GM23248 (cell line): ENCODE data around the gene TMUB1. TPM values are rescaled to one million over a fixed set of nuclear protein-coding genes. Genes with fewer than 3 reads are reported as not detected.

Source experiments
- DNase-seq: peaks from one replicate; pipeline ENCODE4 v3.0.0-alpha.2; 2015
- H2AFZ ChIP-seq: fragments of 200-600 bp; sonication (generic); 2 replicates; pipeline ENCODE4 v1.6.1; 2016; ENCODE audit warnings: antibody characterized with exemption
- H3F3A ChIP-seq: fragments of 200-600 bp; sonication (generic); 2 replicates; pipeline ENCODE4 v1.6.1; 2016; ENCODE audit warnings: mild to moderate bottlenecking, antibody characterized with exemption, mixed run types; ENCODE audit not compliant: insufficient read depth
- H3K27ac ChIP-seq: fragments of 200-600 bp; sonication (generic); 2 replicates; pipeline ENCODE4 v1.5.1; 2016; ENCODE audit warnings: mild to moderate bottlenecking
- H3K27me3 ChIP-seq: fragments of 200-600 bp; sonication (generic); replicated peaks from 2 replicates; pipeline ENCODE4 v1.6.1; 2016; ENCODE audit warnings: mild to moderate bottlenecking; ENCODE audit not compliant: insufficient read depth
- H3K36me3 ChIP-seq: fragments of 200-600 bp; sonication (generic); 2 replicates; pipeline ENCODE4 v1.6.1; 2016; ENCODE audit warnings: low read depth, mild to moderate bottlenecking
- H3K4me1 ChIP-seq: fragments of 200-600 bp; sonication (generic); 2 replicates; pipeline ENCODE4 v1.6.1; 2016; ENCODE audit warnings: mild to moderate bottlenecking; ENCODE audit not compliant: insufficient read depth
- H3K4me2 ChIP-seq: fragments of 200-600 bp; sonication (generic); one replicate; pipeline ENCODE4 v1.6.1; 2016; ENCODE audit warnings: mild to moderate bottlenecking; ENCODE audit not compliant: unreplicated experiment
- H3K4me3 ChIP-seq: fragments of 200-600 bp; sonication (generic); 2 replicates; pipeline ENCODE4 v1.5.1; 2016; ENCODE audit warnings: mild to moderate bottlenecking
- H3K79me2 ChIP-seq: fragments of 200-600 bp; sonication (generic); 2 replicates; pipeline ENCODE4 v1.6.1; 2016; ENCODE audit warnings: mild to moderate bottlenecking; ENCODE audit not compliant: insufficient read depth
- H3K9ac ChIP-seq: fragments of 200-600 bp; sonication (generic); 2 replicates; pipeline ENCODE4 v1.6.1; 2016; ENCODE audit warnings: mild to moderate bottlenecking
- H3K9me2 ChIP-seq: fragments of 200-600 bp; sonication (generic); 2 replicates; pipeline ENCODE4 v1.6.1; 2016; ENCODE audit warnings: mixed run types, mild to moderate bottlenecking, moderate library complexity; ENCODE audit not compliant: insufficient read depth
- H3K9me3 ChIP-seq: fragments of 200-600 bp; sonication (generic); one replicate; pipeline ENCODE4 v1.6.1; 2017; ENCODE audit warnings: low read depth
- H4K20me1 ChIP-seq: fragments of 200-600 bp; sonication (generic); 2 replicates; pipeline ENCODE4 v1.6.0; 2016; ENCODE audit not compliant: insufficient read depth
- EZH2 ChIP-seq: fragments of 200-600 bp; sonication (generic); IDR thresholded peaks from 2 replicates; pipeline ENCODE4 v1.6.1; 2018; ENCODE audit warnings: antibody characterized with exemption, mild to moderate bottlenecking; ENCODE audit not compliant: insufficient read depth, poor library complexity, severe bottlenecking
- EZH2phosphoT487 ChIP-seq: fragments of 200-600 bp; sonication (generic); IDR thresholded peaks from 2 replicates; pipeline ENCODE4 v1.6.1; 2018; ENCODE audit warnings: antibody characterized with exemption, moderate library complexity, mild to moderate bottlenecking, low read depth; ENCODE audit not compliant: insufficient read depth
- WGBS, 2 experiments: methylation state at CpG; one replicate each; pipeline ENCODE4 v1.1.6; 2015 to 2017; ENCODE audit warnings: low lambda C conversion rate in 2 of 2, low coverage in 1 of 2; ENCODE audit errors: missing lambda C conversion rate in 2 of 2; 5-methylcytosine and 5-hydroxymethylcytosine counted together
- in situ Hi-C: fragments of 300-500 bp; cut with MboI; formaldehyde crosslinking; loops from 2 replicates; pipeline ENCODE4 v1.15.0; 2020
- polyA plus RNA-seq: library from polyadenylated mRNA; unstranded; fragments of >200 nt; fragmentation: Nextera tagmentation; extraction: Ambion mirVana; gene quantifications from 2 replicates; pipeline ENCODE4 v1.2.1, GENCODE V29; 2016
- total RNA-seq: library from RNA; depleted of rRNA; stranded (reverse); fragments of >200 nt; shearing (Covaris generic); gene quantifications from 2 replicates; pipeline ENCODE4 v1.2.3, GENCODE V29; 2014

Gene TMUB1
- total and polyA plus RNA-seq, 2 experiments from 2014 or later = 19.9 to 33.6 TPM

DNA sequence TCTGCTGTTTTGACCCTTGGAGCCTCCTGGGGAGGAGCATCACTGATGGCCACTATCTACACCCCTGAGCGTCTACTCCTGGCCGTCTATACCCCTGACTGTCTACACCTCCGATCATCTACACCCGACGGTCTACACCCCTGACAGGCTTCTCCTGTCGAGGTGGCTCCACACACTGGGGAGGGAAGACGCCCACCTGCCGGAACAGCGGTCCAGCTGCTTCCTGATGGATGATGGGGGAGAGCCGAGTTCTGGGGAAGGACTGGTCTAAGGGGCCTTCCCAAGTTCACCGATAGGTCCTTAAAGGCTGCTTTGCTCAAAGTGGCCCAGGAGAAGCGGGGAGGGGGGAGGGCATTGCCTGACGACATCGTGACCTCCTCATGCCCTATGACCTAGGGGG, 44.9 kb upstream of the TMUB1 start:
- Histone ChIP-seq H3K79me2 (0 out of 2 replicates have a peak, but pooled peaks cover 7% of the 10 kb centered on the region), H3K27ac (no peak overlapping the region), H3K27me3 (no peaks in the 10 kb centered on the region), H3K4me1 (no peaks in the 10 kb centered on the region), H3K36me3 (peaks cover 15% of the 10 kb centered on the region), H3K4me2 (no peak overlapping the region), H3K9me3 (no peaks in the 10 kb centered on the region), H3K9ac (no peak overlapping the region), H3K9me2 (no peaks in the 10 kb centered on the region), H3K4me3 (no peak overlapping the region), H3F3A (no peaks in the 10 kb centered on the region), H4K20me1 (no peaks in the 10 kb centered on the region), H2AFZ (no peak overlapping the region)
- 88 to 93% methylated on average over 13 to 14 of the region's 14 CpGs for WGBS, 2 experiments
- in situ Hi-C loops = no loop called here
- TF ChIP-seq EZH2phosphoT487 (no peak), EZH2 (no peak)
- DNase-seq = no peak

DNA sequence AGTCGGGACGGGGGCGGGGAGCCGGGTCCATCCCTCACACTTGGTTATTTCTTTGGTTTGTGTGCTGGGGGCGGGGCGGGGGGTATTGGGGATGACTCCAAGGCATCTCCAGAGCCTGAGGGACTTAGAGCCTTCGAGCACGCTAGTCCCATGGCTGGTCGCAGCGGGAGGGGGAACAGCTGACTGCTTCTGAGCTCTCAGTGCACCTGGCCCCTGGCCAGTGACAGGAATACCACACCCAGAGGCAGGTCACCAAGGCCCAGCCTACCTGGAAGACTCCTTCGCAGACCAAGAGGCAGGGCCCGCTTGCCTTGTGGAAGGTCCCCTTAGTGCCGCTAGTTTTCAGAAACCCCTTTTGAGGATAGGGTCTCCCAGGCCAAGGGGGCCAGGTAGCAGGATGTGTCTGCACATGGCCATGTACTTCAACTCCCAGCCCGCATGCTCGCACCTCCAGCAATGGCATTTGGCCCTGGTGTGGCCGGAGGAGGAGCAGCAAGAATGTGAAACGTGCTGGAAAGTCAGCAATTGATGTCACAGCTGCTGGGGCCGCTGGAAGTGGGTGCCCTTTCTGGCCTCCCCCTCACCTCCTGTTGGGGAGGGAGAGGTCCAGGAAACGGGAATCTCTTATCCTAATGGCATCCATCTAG, 43.3 kb upstream of the TMUB1 start:
- Histone ChIP-seq H3K79me2 (0 out of 2 replicates have a peak, but pooled peaks cover 7% of the 10 kb centered on the region), H3K36me3 (peaks cover 15% of the 10 kb centered on the region), H3K9ac (no peak overlapping the region), H3K4me3 (no peak overlapping the region), H3K27ac (no peak overlapping the region), H3K9me3 (no peaks in the 10 kb centered on the region), H3K9me2 (no peaks in the 10 kb centered on the region), H2AFZ (no peak overlapping the region), H4K20me1 (no peaks in the 10 kb centered on the region), H3K4me1 (no peaks in the 10 kb centered on the region), H3K4me2 (no peak overlapping the region), H3F3A (no peaks in the 10 kb centered on the region), H3K27me3 (no peaks in the 10 kb centered on the region)
- DNase-seq = no peak
- in situ Hi-C loops = no loop called here
- TF ChIP-seq EZH2phosphoT487 = no peak
- TF ChIP-seq EZH2 = no peak
- 83 to 89% methylated on average over 13 to 19 of the region's 19 CpGs for WGBS, 2 experiments

DNA sequence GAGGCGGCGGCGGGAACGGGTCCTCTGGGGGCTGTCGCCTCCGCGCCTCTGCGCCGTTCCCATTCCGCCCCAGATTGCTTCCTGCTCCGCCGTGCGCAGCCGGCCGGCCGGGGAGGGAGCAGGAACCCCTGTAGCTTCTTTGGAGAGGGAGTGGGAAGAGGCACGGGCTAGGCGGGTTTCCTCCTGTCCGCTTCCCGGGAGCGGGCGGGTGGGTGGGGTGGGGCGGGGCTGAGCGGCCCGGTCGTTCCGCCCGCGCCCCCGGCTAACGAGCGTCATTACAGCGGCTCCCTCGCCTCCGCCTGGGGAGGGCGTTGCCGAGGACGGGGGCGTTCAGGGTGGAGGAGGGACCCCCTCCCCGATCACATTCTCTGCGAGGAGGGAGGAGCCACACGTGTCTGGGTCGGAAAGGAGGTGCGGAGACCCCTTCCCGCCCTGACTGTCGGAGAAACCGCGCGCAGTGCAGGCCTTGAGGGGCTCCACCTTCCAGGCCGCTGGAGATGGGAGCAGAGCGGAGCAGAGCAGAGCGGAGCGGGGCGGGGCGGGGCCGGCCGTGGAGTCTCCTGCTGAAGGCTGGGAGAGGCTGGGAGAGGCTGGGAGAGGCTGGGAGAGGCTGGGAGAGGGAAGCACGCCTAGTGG, 42.7 kb upstream of the TMUB1 start:
- H3K4me2 ChIP-seq = peak overlapping the region; percentile 35
- no peaks in the 10 kb centered on the region for H3K4me1 ChIP-seq
- H2AFZ ChIP-seq = no peak overlapping the region
- 34 to 50% methylated on average over 24 to 58 of the region's 58 CpGs for WGBS, 2 experiments
- H3K36me3 ChIP-seq = peaks cover 10% of the 10 kb centered on the region
- in situ Hi-C loops = no loop called here
- no peaks in the 10 kb centered on the region for H3K9me3 ChIP-seq
- H3F3A ChIP-seq = no peaks in the 10 kb centered on the region
- TF ChIP-seq EZH2 (no peak), EZH2phosphoT487 (no peak)
- no peaks in the 10 kb centered on the region for H3K9me2 ChIP-seq
- no peak overlapping the region for H3K4me3 ChIP-seq
- 0 out of 2 replicates have a peak, but pooled peaks cover 7% of the 10 kb centered on the region for H3K79me2 ChIP-seq
- H3K9ac ChIP-seq = no peak overlapping the region
- DNase-seq = peak; percentile 20
- no peaks in the 10 kb centered on the region for H3K27me3 ChIP-seq
- no peaks in the 10 kb centered on the region for H4K20me1 ChIP-seq
- H3K27ac ChIP-seq = no peak overlapping the region

DNA sequence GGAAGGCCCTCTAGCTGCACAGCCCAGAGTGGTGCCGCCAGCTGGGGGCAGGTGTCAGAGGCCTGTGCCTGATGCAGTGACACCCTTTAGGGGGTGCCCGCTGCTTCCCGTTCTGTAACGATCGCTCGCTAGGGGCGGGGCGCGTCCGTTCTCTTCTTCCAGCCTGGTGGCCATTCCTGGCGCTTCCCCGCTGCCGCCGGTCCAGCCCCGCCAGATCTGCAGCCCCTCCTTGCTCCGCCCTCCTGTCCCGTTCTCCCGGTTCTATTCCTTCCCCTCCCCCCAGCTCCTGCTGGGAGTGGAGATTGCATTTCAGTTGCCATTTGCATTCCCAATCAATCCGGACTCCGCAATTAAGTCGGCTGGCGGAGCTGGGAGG, 42.2 kb upstream of the TMUB1 start:
- in situ Hi-C loops = no loop called here
- Histone ChIP-seq H3K4me3 (no peak overlapping the region), H3K4me1 (no peaks in the 10 kb centered on the region)

More for the DNA sequence above, 42.2 kb upstream of the TMUB1 start:
- peak; percentile 16 for DNase-seq
- TF ChIP-seq EZH2phosphoT487 (no peak), EZH2 (no peak)
- no peaks in the 10 kb centered on the region for H3K27me3 ChIP-seq
- H4K20me1 ChIP-seq = no peaks in the 10 kb centered on the region
- H3K9me3 ChIP-seq = no peaks in the 10 kb centered on the region
- no peaks in the 10 kb centered on the region for H3F3A ChIP-seq
- H2AFZ ChIP-seq = no peak overlapping the region
- 0 out of 2 replicates have a peak, but pooled peaks cover 7% of the 10 kb centered on the region for H3K79me2 ChIP-seq
- H3K27ac ChIP-seq = no peak overlapping the region
- peak overlapping the region; percentile 35 for H3K4me2 ChIP-seq
- no peaks in the 10 kb centered on the region for H3K9me2 ChIP-seq
- 27 to 36% methylated on average over 15 to 22 of the region's 22 CpGs for WGBS, 2 experiments
- peaks cover 6% of the 10 kb centered on the region for H3K36me3 ChIP-seq
- H3K9ac ChIP-seq = no peak overlapping the region
